ENCODE results near the gene NOC4L.

- no peak for TF ChIP-seq POLR2A (IDR thresholded peaks at IDR 0.05)
- TF ChIP-seq, protein P1, sequence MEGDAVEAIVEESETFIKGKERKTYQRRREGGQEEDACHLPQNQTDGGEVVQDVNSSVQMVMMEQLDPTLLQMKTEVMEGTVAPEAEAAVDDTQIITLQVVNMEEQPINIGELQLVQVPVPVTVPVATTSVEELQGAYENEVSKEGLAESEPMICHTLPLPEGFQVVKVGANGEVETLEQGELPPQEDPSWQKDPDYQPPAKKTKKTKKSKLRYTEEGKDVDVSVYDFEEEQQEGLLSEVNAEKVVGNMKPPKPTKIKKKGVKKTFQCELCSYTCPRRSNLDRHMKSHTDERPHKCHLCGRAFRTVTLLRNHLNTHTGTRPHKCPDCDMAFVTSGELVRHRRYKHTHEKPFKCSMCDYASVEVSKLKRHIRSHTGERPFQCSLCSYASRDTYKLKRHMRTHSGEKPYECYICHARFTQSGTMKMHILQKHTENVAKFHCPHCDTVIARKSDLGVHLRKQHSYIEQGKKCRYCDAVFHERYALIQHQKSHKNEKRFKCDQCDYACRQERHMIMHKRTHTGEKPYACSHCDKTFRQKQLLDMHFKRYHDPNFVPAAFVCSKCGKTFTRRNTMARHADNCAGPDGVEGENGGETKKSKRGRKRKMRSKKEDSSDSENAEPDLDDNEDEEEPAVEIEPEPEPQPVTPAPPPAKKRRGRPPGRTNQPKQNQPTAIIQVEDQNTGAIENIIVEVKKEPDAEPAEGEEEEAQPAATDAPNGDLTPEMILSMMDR (IDR thresholded peaks at IDR 0.05) = no peak
Measured at GRCh38 chr12:132146772-132147422, 2.6 kb downstream of the NOC4L start.
